ENCODE measurements around the gene PKP3. TPM values are rescaled to one million over a fixed set of nuclear protein-coding genes. Genes with fewer than 3 reads are reported as not detected.
"Not testable (repeated sequence)": the region's sequence is repeated elsewhere in the genome, so short reads cannot be mapped to it uniquely, and the experiment has no call there.

Gene PKP3
- polyA plus RNA-seq, 1 of the 3 experiments (the other 2 are of a cell fraction), result 1.4 TPM

GRCh38 chr11:344836-345578 lies 49.0 kb upstream of the PKP3 start (continued):
- no peak for TF ChIP-seq MAX (IDR thresholded peaks at IDR 0.05; ENCODE audit: low read depth)
- TF ChIP-seq NRF1 (IDR thresholded peaks at IDR 0.05; ENCODE audit: low read depth, low read length), result no peak

- Histone ChIP-seq H3K4me3 (ENCODE audit: low read depth in 2 of 2, low read length in 1 of 2) (no peak overlapping the region), H3K79me2 (ENCODE audit: insufficient read depth) (no peaks in the 10 kb centered on the region), H3K9me3 (no peaks in the 10 kb centered on the region), H3K36me3 (replicated peaks in 1 of 2; ENCODE audit: control insufficient read depth in 1 of 2, insufficient read depth in 2 of 2, low read length in 1 of 2) (no peaks in the 10 kb centered on the region), H3K27me3 (ENCODE audit: insufficient read depth) (no peaks in the 10 kb centered on the region), H3K27ac (ENCODE audit: low read depth in 2 of 2, low read length in 1 of 2) (no peak overlapping the region), H3F3A (replicated peaks; ENCODE audit: insufficient read depth) (no peaks in the 10 kb centered on the region), H3K4me1 (ENCODE audit: control insufficient read depth in 1 of 2, insufficient read depth in 2 of 2, low read depth in 1 of 2, low read length in 1 of 2) (no peaks in the 10 kb centered on the region), H4K20me1 (ENCODE audit: insufficient read depth) (no peaks in the 10 kb centered on the region), H2AFZ (ENCODE audit: low read depth) (no peak overlapping the region), H3K9ac (no peak overlapping the region), H3K4me2 (no peak overlapping the region), H3K9me2 (no peaks in the 10 kb centered on the region)
- POLR2A ChIA-PET, result no interaction called here
- WGBS (ENCODE audit: low lambda C conversion rate), result 43% methylated on average over 3 of the region's 3 CpGs
- CTCF ChIA-PET, result no interaction called here
- TF ChIP-seq NFIC (IDR thresholded peaks at IDR 0.05; ENCODE audit: borderline replicate concordance), result no peak
- TF ChIP-seq SMC3 (IDR thresholded peaks at IDR 0.05; ENCODE audit: low read depth, low read length), result no peak
- TF ChIP-seq SIN3A (IDR thresholded peaks at IDR 0.05; ENCODE audit: borderline replicate concordance, low read depth, low read length), result no peak
- TF ChIP-seq ELF1 (IDR thresholded peaks at IDR 0.05), result no peak
- TF ChIP-seq REST (IDR thresholded peaks at IDR 0.05; ENCODE audit: low read depth, low read length), result no peak
- no peak for DNase-seq
These were observed 47.5 kb upstream of the PKP3 start for GRCh38 chr11:346529-346928.

- H3K4me3 ChIP-seq (ENCODE audit: low read depth in 2 of 2, low read length in 1 of 2); H3K27ac ChIP-seq (ENCODE audit: low read depth in 2 of 2, low read length in 1 of 2); H4K20me1 ChIP-seq (ENCODE audit: insufficient read depth); H3K9me3 ChIP-seq; POLR2A ChIA-PET; H3K36me3 ChIP-seq (replicated peaks in 1 of 2; ENCODE audit: control insufficient read depth in 1 of 2, insufficient read depth in 2 of 2, low read length in 1 of 2); H3F3A ChIP-seq (replicated peaks; ENCODE audit: insufficient read depth); H2AFZ ChIP-seq (ENCODE audit: low read depth); H3K9me2 ChIP-seq; H3K9ac ChIP-seq; H3K4me1 ChIP-seq (ENCODE audit: control insufficient read depth in 1 of 2, insufficient read depth in 2 of 2, low read depth in 1 of 2, low read length in 1 of 2); H3K27me3 ChIP-seq (ENCODE audit: insufficient read depth); DNase-seq; H3K79me2 ChIP-seq (ENCODE audit: insufficient read depth); H3K4me2 ChIP-seq: not testable (repeated sequence)
- WGBS (ENCODE audit: low lambda C conversion rate), result 84% methylated on average over 8 of the region's 8 CpGs
- CTCF ChIA-PET, result interaction anchor here (0.6 to 0.9 kb wide), 2 partner anchors 99 kb away, joined by 3 to 4 read pairs; no protein-coding TSS in a partner anchor
These were observed 44.6 kb upstream of the PKP3 start for GRCh38 chr11:349270-349954.

- H3K4me2 ChIP-seq; H3K27me3 ChIP-seq (ENCODE audit: insufficient read depth); POLR2A ChIA-PET; H3K9me3 ChIP-seq; DNase-seq; H3K9me2 ChIP-seq; H2AFZ ChIP-seq (ENCODE audit: low read depth); H3K27ac ChIP-seq (ENCODE audit: low read depth in 2 of 2, low read length in 1 of 2); H3K4me1 ChIP-seq (ENCODE audit: control insufficient read depth in 1 of 2, insufficient read depth in 2 of 2, low read depth in 1 of 2, low read length in 1 of 2); H3K79me2 ChIP-seq (ENCODE audit: insufficient read depth); CTCF ChIA-PET; H3F3A ChIP-seq (replicated peaks; ENCODE audit: insufficient read depth); H4K20me1 ChIP-seq (ENCODE audit: insufficient read depth); H3K9ac ChIP-seq; H3K4me3 ChIP-seq (ENCODE audit: low read depth in 2 of 2, low read length in 1 of 2); H3K36me3 ChIP-seq (replicated peaks in 1 of 2; ENCODE audit: control insufficient read depth in 1 of 2, insufficient read depth in 2 of 2, low read length in 1 of 2): not testable (repeated sequence)
- 90% methylated on average over 12 of the region's 16 CpGs for whole genome bisulfite sequencing (ENCODE audit: low lambda C conversion rate)
These were observed 43.8 kb upstream of the PKP3 start for GRCh38 chr11:350033-350722.
